KG1 (cell line): ENCODE results near the gene NFIC.
"Not testable (repeated sequence)": the region's sequence is repeated elsewhere in the genome, so short reads cannot be mapped to it uniquely, and the experiment has no call there.

Experiments
- DNase-seq: peaks from one replicate; lab custom pipeline; 2025; lab: John Stamatoyannopoulos, UW

Gene NFIC

DNA sequence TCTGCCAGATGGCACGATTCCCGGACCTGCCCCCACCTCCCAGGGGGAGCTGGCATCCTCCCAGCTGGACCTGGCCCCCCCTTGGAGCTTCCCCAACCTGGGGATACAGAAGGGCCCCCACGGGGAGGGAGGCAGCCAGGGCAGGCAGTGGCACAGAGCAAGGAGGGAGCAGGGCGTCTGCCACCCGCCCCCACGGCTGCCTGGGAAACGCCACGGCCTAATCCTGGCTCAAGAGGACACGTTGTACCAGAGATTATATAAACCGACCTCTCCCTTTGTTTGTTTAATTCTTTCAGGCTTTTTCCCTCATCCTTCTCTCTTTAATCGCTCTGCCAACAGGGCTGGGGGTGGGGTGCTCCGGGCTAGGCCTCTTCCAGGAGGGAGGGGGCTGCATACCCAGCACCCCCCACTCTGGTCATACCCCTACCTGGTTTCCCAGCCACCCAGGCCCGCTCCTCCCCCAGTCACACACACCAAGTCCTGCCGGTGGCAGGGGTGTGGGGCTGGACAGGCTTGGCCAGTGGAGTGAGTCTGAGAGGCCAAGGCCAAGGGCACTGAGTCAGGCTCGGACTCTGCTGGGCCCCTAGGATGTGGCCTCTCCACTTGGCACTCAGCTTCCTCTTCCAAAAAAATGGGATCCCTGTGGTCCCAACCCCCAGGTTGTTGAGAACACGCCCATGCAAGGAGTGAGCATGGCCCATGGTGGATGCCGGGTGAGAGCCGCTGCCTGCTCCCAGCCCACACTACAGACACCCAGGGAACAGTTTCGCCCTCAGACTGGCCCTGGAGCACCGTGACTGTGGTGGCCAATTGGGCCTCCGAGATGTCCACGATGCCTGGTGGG lies 29.5 kb upstream of the NFIC start:
- no peak for DNase-seq

- no peak for DNase-seq
Measured at GRCh38 chr19:3338541-3339181, 27.7 kb upstream of the NFIC start.

GRCh38 chr19:3340340-3340739 lies 26.0 kb upstream of the NFIC start:
- DNase-seq: no peak

DNA sequence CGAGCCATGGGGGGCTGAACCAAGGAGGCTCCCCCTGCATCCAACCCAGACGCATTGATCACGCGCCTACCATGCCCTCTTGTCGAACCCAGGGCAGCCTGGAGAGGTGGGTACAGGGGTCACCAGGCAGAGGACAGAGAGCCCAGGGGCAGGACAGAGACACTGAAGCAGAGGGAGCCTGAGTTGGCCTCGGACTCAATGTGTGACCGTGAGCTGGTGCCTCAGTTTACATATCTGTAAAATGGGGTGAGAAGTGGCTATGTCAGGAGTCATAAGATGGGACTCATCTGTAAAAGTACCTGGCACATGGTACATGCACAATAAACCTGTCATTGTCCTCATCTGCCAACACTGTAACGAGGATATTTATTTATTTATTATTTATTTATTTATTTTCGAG lies 24.1 kb upstream of the NFIC start:
- no peak for DNase-seq

- not testable (repeated sequence) for DNase-seq
Measured at GRCh38 chr19:3342962-3343361, 23.4 kb upstream of the NFIC start.

GRCh38 chr19:3343619-3344502 lies 22.5 kb upstream of the NFIC start:
- DNase-seq: no peak

DNA sequence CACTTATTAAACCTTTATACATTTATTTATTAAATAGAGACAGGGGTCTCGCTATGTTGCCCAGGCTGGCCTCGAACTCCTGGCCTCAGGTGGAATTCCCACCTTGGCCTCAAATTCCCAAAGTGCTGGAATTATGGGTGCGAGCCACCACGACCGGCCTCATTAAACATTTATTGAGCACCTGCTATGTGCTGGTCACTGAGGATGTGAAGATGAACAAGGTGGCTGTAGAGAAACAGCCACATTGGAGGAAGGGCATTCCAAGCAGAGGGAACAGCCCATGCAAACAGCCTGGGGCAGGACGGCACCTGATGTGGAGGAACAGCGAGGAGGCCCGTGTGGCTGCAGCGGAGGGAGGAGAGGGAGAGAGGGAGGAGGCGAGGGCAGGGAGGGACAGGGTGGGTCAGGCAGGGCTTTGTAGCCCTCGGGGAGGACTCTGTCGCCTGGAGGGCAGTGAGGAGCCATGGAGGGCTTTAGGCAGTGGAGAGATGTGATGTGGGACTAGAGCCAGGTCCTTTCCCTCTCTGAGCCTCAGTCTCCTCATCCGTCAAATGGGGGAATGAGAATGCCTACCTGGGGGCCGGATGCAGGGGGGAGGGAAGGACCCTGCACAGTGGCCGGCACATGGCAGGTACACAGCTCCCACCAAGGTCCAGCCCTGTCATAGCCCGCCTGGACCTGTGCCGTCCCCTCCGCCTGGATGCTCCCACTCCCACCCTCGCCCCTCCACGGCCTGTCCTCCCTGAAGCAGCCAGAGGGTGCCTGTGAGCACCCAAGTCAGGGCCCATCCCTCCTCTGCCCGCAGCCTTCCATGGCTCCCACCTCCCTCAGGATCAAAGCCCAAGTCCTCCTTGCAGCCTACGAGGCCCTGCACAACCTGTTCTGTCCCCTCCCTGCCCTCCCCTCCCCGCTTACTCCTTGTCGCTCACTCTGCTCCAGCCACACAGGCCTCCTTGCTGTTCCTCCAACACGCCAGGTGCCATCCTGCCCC lies 21.5 kb upstream of the NFIC start:
- DNase-seq: no peak

GRCh38 chr19:3345850-3346460 lies 20.4 kb upstream of the NFIC start:
- no peak for DNase-seq

GRCh38 chr19:3346677-3347353 lies 19.6 kb upstream of the NFIC start:
- no peak for DNase-seq

DNA sequence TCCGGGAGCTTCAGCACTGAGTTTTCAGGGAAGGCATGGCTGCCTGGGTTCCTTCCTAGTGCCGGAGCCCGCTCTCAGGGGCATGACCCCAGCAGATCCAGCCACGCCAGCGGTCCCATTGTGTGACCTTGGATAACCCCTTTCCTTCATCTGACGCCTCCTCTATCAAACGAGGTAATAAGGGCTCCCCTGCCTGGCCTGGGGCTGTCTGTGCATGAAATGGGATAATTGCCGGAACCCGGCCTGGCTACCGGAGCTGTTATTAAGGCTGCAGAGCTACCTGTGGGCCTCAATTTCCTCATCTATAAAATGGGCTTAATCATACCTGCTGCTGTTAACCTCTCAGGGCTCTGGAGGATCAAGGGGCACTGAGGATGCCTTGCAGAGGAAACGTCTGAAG lies 18.3 kb upstream of the NFIC start:
- no peak for DNase-seq

DNA sequence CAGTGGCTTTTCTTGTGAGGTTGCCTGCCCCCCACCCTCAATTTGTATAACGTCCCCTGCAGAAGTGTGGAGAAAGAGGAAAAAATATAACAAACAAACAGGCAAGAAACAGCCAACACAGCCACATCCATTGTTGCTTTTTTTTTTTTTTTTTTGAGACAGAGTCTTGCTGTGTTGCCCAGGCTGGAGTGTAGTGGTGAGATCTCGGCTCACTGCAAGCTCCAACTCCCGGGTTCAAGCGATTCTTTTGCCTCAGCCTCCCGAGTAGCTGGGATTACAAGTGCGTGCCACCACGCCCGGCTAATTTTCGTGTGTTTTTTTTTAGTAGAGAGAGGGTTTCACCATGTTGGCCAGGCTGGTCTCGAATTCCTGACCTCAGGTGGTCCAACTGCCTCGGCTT lies 17.9 kb upstream of the NFIC start:
- not testable (repeated sequence) for DNase-seq

GRCh38 chr19:3350014-3350663 lies 16.2 kb upstream of the NFIC start:
- DNase-seq: no peak

- DNase-seq: no peak
Measured at GRCh38 chr19:3351702-3352447, 14.5 kb upstream of the NFIC start.

- DNase-seq: no peak
Measured at GRCh38 chr19:3353493-3353892, 12.9 kb upstream of the NFIC start.

DNA sequence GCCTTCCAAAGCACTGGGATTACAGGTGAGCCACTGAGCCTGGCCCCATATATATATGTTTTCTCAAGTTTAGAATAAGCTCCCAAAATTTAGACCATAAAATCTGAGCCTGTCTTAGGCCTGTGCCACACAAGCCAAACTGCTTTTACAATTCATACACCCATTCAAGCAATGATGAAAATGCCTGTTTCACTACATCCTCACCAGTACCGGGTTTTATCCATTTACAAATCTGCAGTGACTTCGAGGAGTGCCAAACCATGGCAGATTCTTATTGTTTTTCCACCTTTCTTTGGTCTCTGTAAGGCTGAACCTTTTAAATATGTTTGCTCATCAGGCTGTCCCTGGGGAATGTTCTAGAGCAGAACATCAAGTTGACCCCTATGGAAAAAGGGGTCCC lies 9.6 kb upstream of the NFIC start:
- no peak for DNase-seq

DNA sequence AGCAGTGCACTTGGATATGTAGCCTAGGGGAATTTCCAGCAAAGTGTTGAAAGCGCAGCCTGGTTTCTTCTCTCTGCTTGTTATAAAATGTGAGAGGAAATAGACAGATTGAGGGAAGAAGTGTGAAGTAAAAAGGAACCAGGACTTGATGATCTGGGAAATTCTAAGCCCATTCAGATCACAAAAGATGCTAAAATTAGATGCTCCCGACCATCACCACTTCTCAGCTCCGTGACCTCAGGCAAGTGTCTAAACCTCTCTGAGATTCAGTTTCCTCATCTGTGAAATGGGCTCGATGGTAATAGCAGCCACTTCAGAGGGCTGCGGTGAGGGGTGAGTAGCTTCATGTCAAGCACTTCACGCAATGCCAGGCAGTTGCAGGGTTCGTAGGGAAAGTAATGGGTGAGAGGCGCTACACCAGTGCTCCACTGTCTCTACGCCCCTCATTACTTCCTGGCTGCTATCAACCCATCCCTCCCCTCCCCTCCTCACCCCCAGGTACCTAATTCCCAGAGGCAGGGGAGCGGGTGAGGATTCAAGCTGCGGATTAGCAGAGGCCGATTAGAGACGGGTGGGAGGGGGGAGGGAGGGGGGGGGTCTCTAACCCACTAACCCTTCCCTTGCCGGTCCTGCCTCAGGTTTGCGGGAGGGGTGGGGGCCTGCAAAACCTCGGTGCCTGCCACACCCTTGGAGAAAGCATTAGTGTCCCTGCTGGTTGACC lies 9.0 kb upstream of the NFIC start:
- DNase-seq: no peak

- no peak for DNase-seq
Measured at GRCh38 chr19:3357992-3358688, 8.2 kb upstream of the NFIC start.

DNA sequence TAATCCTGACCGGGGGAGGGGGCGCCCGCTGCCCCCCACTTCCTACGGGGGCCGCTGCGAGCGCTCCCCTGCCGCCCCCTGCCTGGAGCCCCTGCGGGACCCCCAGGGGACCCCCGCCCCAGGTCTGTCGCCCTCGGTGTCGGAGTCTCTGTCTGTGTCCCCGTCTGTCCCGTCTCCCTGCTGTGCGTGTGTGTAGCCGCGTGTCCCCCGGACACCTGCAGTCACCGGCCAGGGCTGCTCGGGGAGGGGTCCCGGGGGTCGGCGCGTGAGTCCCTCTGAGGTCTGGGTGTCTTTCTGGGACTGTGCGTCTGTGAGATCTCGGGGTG lies 7.7 kb upstream of the NFIC start:
- no peak for DNase-seq
